GM23338 (cell line): ENCODE results near the gene SIDT1. TPM values are rescaled to one million over a fixed set of nuclear protein-coding genes. Genes with fewer than 3 reads are reported as not detected.

Experiments
- ATAC-seq: fragments of 200-7000 bp; cut with Tn5 transposase; 3 replicates; pipeline ENCODE4 v1.9.1; 2020
- DNase-seq: peaks from one replicate; pipeline ENCODE4 v3.0.0-alpha.2; 2015; ENCODE audit warnings: low spot score
- H2AFZ ChIP-seq: fragments of 200-600 bp; sonication (generic); 2 replicates; pipeline ENCODE4 v1.8.0; 2016; ENCODE audit warnings: antibody characterized with exemption, mild to moderate bottlenecking, moderate library complexity
- H3F3A ChIP-seq: fragments of 200-600 bp; sonication (generic); replicated peaks from 2 replicates; pipeline ENCODE4 v1.8.0; 2017; ENCODE audit warnings: antibody characterized with exemption, mixed run types, low read depth
- H3K27ac ChIP-seq: fragments of 200-600 bp; sonication (generic); 2 replicates; pipeline ENCODE4 v1.6.1; 2016; ENCODE audit warnings: low read depth
- H3K27me3 ChIP-seq: fragments of 200-600 bp; sonication (generic); 2 replicates; pipeline ENCODE4 v1.8.0; 2016; ENCODE audit warnings: mild to moderate bottlenecking, mixed run types, moderate library complexity; ENCODE audit not compliant: insufficient read depth
- H3K36me3 ChIP-seq: fragments of 200-600 bp; sonication (generic); 2 replicates; pipeline ENCODE4 v1.8.0; 2016; ENCODE audit warnings: mild to moderate bottlenecking; ENCODE audit not compliant: insufficient read depth
- H3K4me1 ChIP-seq: fragments of 200-600 bp; sonication (generic); 2 replicates; pipeline ENCODE4 v1.8.0; 2016; ENCODE audit warnings: mild to moderate bottlenecking, moderate library complexity; ENCODE audit not compliant: insufficient read depth
- H3K4me2 ChIP-seq: fragments of 200-600 bp; sonication (generic); 2 replicates; pipeline ENCODE4 v1.7.1; 2017; ENCODE audit warnings: mixed run types
- H3K4me3 ChIP-seq: fragments of 200-600 bp; sonication (generic); 2 replicates; pipeline ENCODE4 v1.6.1; 2016; ENCODE audit warnings: mixed run types
- H3K79me2 ChIP-seq: fragments of 200-600 bp; sonication (generic); replicated peaks from 2 replicates; pipeline ENCODE4 v1.8.0; 2017; ENCODE audit warnings: mild to moderate bottlenecking; ENCODE audit not compliant: insufficient read depth
- H3K9me2 ChIP-seq: fragments of 200-600 bp; sonication (generic); 2 replicates; pipeline ENCODE4 v1.8.0; 2017; ENCODE audit not compliant: insufficient read depth
- H4K20me1 ChIP-seq: fragments of 200-600 bp; sonication (generic); replicated peaks from 2 replicates; pipeline ENCODE4 v1.8.0; 2017; ENCODE audit warnings: mild to moderate bottlenecking; ENCODE audit not compliant: insufficient read depth
- H3K27ac Mint-ChIP-seq: 2 replicates; pipeline ENCODE4 v1.8.0; 2020; ENCODE audit warnings: inconsistent platforms, mild to moderate bottlenecking, moderate library complexity, mixed read lengths
- H3K27me3 Mint-ChIP-seq: 3 replicates; pipeline ENCODE4 v1.8.0; 2022; ENCODE audit warnings: low read depth, mild to moderate bottlenecking, moderate library complexity, mixed read lengths, inconsistent platforms; ENCODE audit not compliant: insufficient read depth, poor library complexity
- H3K36me3 Mint-ChIP-seq: 3 replicates; pipeline ENCODE4 v1.8.0; 2021; ENCODE audit warnings: low read depth, mild to moderate bottlenecking, inconsistent platforms, moderate library complexity, mixed read lengths
- H3K4me1 Mint-ChIP-seq: 3 replicates; pipeline ENCODE4 v1.8.0; 2020; ENCODE audit warnings: mild to moderate bottlenecking, inconsistent platforms, mixed read lengths
- H3K4me3 Mint-ChIP-seq: 3 replicates; pipeline ENCODE4 v1.8.0; 2021; ENCODE audit warnings: moderate library complexity, mild to moderate bottlenecking, inconsistent platforms, mixed read lengths
- H3K9me3 Mint-ChIP-seq: 3 replicates; pipeline ENCODE4 v1.8.0; 2020; ENCODE audit warnings: moderate library complexity, mild to moderate bottlenecking, inconsistent platforms, mixed read lengths
- CTCF ChIP-seq, 2 experiments: fragments of 200-600 bp in 1 of 2; sonication (generic) in 1 of 2; conservative IDR thresholded peaks; 2 replicates each; pipeline versions ENCODE4 v1.5.1 to v1.6.1; 2016 to 2017; ENCODE audit warnings: antibody characterized with exemption in 2 of 2, low read depth in 2 of 2, mild to moderate bottlenecking in 2 of 2, moderate library complexity in 1 of 2
- EZH2phosphoT487 ChIP-seq: fragments of 200-600 bp; sonication (generic); IDR thresholded peaks from one replicate; pipeline ENCODE4 v1.8.1; 2018; ENCODE audit warnings: antibody characterized with exemption; ENCODE audit not compliant: unreplicated experiment
- JUNB ChIP-seq: IDR thresholded peaks from one replicate; pipeline ENCODE4 v1.6.1; 2016; ENCODE audit warnings: antibody characterized with exemption; ENCODE audit not compliant: unreplicated experiment
- POLR2AphosphoS5 ChIP-seq: IDR thresholded peaks from 2 replicates; pipeline ENCODE4 v1.6.1; 2016; ENCODE audit warnings: antibody characterized with exemption, low read depth
- REST ChIP-seq: IDR thresholded peaks from one replicate; pipeline ENCODE4 v1.6.1; 2018; ENCODE audit warnings: antibody characterized with exemption; ENCODE audit not compliant: unreplicated experiment
- ZNF114 ChIP-seq: fragments of 250-450 bp; sonication (Bioruptor Pico); IDR thresholded peaks from 2 replicates; pipeline ENCODE4 v1.5.0; 2020; ENCODE audit warnings: mild to moderate bottlenecking, moderate library complexity
- polyA plus RNA-seq: library from polyadenylated mRNA; unstranded; fragments of >200 nt; fragmentation: Nextera tagmentation; extraction: Ambion mirVana; gene quantifications from 2 replicates; pipeline ENCODE4 v1.2.1, GENCODE V29; 2016
- total RNA-seq: library from RNA; depleted of rRNA; stranded (reverse); fragments of >200 nt; shearing (Covaris generic); gene quantifications from 2 replicates; pipeline ENCODE4 v1.2.3, GENCODE V29; 2014

The SIDT1 gene
- total and polyA plus RNA-seq, 2 experiments from 2014 or later: 0.10 TPM; not detected in 1

DNA sequence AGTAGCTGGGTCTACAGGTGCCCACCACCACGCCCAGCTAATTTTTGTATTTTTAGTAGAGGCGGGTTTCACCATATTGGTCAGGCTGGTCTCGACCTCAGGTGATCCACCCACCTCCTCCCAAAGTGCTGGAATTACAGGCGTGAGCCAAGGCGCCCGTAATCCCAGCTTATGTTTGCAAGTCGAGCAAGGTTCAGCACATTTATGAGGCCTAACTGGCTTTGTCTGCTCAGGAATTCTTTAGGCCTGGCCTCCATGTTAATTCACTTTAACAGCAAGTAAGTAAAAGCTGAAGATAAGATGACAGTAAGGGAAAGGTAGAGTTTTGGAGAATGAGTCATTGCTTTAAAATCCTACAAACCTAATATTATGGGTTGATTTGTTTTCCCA, 24.6 kb downstream of the SIDT1 start (continued):
- TF ChIP-seq REST (no peak), ZNF114 (no peak)

GRCh38 chr3:113557374-113557773, 25.0 kb downstream of the SIDT1 start:
- Mint-ChIP-seq H3K4me3 (no peak overlapping the region), H3K27ac (no peak overlapping the region), H3K36me3 (no peaks in the 10 kb centered on the region), H3K9me3 (no peaks in the 10 kb centered on the region), H3K27me3 (peaks cover 2% of the 10 kb centered on the region), H3K4me1 (no peaks in the 10 kb centered on the region)
- Histone ChIP-seq H3K79me2 (no peaks in the 10 kb centered on the region), H3F3A (no peaks in the 10 kb centered on the region), H3K36me3 (no peaks in the 10 kb centered on the region), H3K9me2 (no peaks in the 10 kb centered on the region), H3K27ac (no peak overlapping the region), H3K27me3 (no peaks in the 10 kb centered on the region), H3K4me2 (no peak overlapping the region), H4K20me1 (no peaks in the 10 kb centered on the region), H3K4me3 (no peak overlapping the region), H2AFZ (peak overlapping the region; percentile 87), H3K4me1 (no peaks in the 10 kb centered on the region)
- peak; percentile 62 for ATAC-seq
- TF ChIP-seq CTCF (conservative IDR thresholded peaks at IDR 0.05; ENCODE audit: low read depth in 2 of 2): 0 out of 4 replicates have a peak, but pooled peaks of 1 of the 2 experiments have one; percentile 6
- TF ChIP-seq POLR2AphosphoS5: no peak
- no peak for TF ChIP-seq ZNF114
- TF ChIP-seq EZH2phosphoT487: no peak
- no peak for TF ChIP-seq JUNB
- peak; percentile 17 for DNase-seq

GRCh38 chr3:113559009-113559408, 26.7 kb downstream of the SIDT1 start:
- H3K27ac Mint-ChIP-seq: no peak overlapping the region

More at GRCh38 chr3:113559009-113559408, 26.7 kb downstream of the SIDT1 start:
- Mint-ChIP-seq H3K4me1 (no peaks in the 10 kb centered on the region), H3K27me3 (peaks cover 2% of the 10 kb centered on the region), H3K4me3 (no peak overlapping the region), H3K36me3 (no peaks in the 10 kb centered on the region), H3K9me3 (no peaks in the 10 kb centered on the region)
- H3K4me1 ChIP-seq: no peaks in the 10 kb centered on the region
- H3K4me2 ChIP-seq: no peak overlapping the region
- ATAC-seq (no peak), DNase-seq (no peak)
- H3K79me2 ChIP-seq: no peaks in the 10 kb centered on the region
- H3K27me3 ChIP-seq: no peaks in the 10 kb centered on the region
- no peak overlapping the region for H3K4me3 ChIP-seq
- no peaks in the 10 kb centered on the region for H3F3A ChIP-seq
- no peak overlapping the region for H3K27ac ChIP-seq
- no peak overlapping the region for H2AFZ ChIP-seq
- H3K9me2 ChIP-seq: no peaks in the 10 kb centered on the region
- H3K36me3 ChIP-seq: no peaks in the 10 kb centered on the region
- TF ChIP-seq REST (no peak), CTCF (conservative IDR thresholded peaks at IDR 0.05; ENCODE audit: low read depth in 2 of 2) (no peak)
- H4K20me1 ChIP-seq: no peaks in the 10 kb centered on the region
